ENCODE results near the gene CDHR2. TPM values are rescaled to one million over a fixed set of nuclear protein-coding genes. Genes with fewer than 3 reads are reported as not detected.

CDHR2 gene
- 0.06 to 0.29 TPM (median 0.15 TPM) in 5 replicates for total RNA-seq (2022; extraction: Qiagen RNA extraction)

GRCh38 chr5:176548967-176549444, at the start of gene CDHR2:
Gene CDHR2, plus strand, starts transcription at chr5:176549342. Its CDS starts 16,011 bp downstream, at chr5:176565353.

GRCh38 chr5:176536902-176537553, 12.1 kb upstream of the CDHR2 start, which contains the start of gene RNF44:
Gene RNF44, minus strand, starts transcription at chr5:176537402. Its CDS starts 4,930 bp downstream, at chr5:176532472.

GRCh38 chr5:176609724-176610434, 60.7 kb downstream of the CDHR2 start, which contains the start of gene GPRIN1:
Gene GPRIN1, minus strand, starts transcription at chr5:176610156. Its CDS starts 10,322 bp downstream, at chr5:176599834.

GRCh38 chr5:176629853-176630680, 80.9 kb downstream of the CDHR2 start, which contains the start of the genes EIF4E1B and SNCB:
Gene EIF4E1B, plus strand, starts transcription at chr5:176630675. Its CDS starts 12,113 bp downstream, at chr5:176642788.
Gene SNCB, minus strand, starts transcription at chr5:176630534. Its CDS starts 880 bp downstream, at chr5:176629654.

Other genes with a start within 250 kb of the CDHR2 start
- 75.2 to 106 TPM (median 83.3 TPM) in 5 replicates for gene KIAA1191, start 187.6 kb upstream of the CDHR2 start, total RNA-seq (2022; extraction: Qiagen RNA extraction)
- 0.37 to 1.2 TPM (median 0.60 TPM) in 5 replicates for gene ARL10, start 183.9 kb upstream of the CDHR2 start, total RNA-seq (2022; extraction: Qiagen RNA extraction)
- 119 to 141 TPM (median 127 TPM) in 5 replicates for gene NOP16, start 160.7 kb upstream of the CDHR2 start, total RNA-seq (2022; extraction: Qiagen RNA extraction)
- 258 to 286 TPM (median 259 TPM) in 5 replicates for gene HIGD2A, start 160.6 kb upstream of the CDHR2 start, total RNA-seq (2022; extraction: Qiagen RNA extraction)
- gene CLTB, start 132.8 kb upstream of the CDHR2 start, total RNA-seq (2022; extraction: Qiagen RNA extraction): 105 to 180 TPM (median 173 TPM) in 5 replicates
- 43.4 to 54.7 TPM (median 44.3 TPM) in 5 replicates for gene FAF2, start 101.0 kb upstream of the CDHR2 start, total RNA-seq (2022; extraction: Qiagen RNA extraction)
- gene RNF44, start 11.9 kb upstream of the CDHR2 start, total RNA-seq (2022; extraction: Qiagen RNA extraction): 27.3 to 38.4 TPM (median 35.4 TPM) in 5 replicates
- gene GPRIN1, start 60.8 kb downstream of the CDHR2 start, total RNA-seq (2022; extraction: Qiagen RNA extraction): 8.2 to 9.6 TPM (median 9.2 TPM) in 5 replicates
- gene SNCB, start 81.2 kb downstream of the CDHR2 start, total RNA-seq (2022; extraction: Qiagen RNA extraction): 0.84 to 1.4 TPM (median 1.3 TPM) in 5 replicates
- gene EIF4E1B, start 81.3 kb downstream of the CDHR2 start, total RNA-seq (2022; extraction: Qiagen RNA extraction): not detected in 5 replicates
- 61.7 to 65.9 TPM (median 63.1 TPM) in 5 replicates for gene TSPAN17, start 98.1 kb downstream of the CDHR2 start, total RNA-seq (2022; extraction: Qiagen RNA extraction)

All from A549 treated with AZD2906 at 1 μM for 4 hours (cell line).